H9 (cell line): ENCODE measurements around the gene ITGB2. TPM values are rescaled to one million over a fixed set of nuclear protein-coding genes. Genes with fewer than 3 reads are reported as not detected.

Experiments
- DNase-seq: peaks from one replicate; pipeline ENCODE4 v3.0.0-alpha.2; 2017
- H2AFZ ChIP-seq: one replicate; pipeline ENCODE4 v1.6.1; 2013; ENCODE audit warnings: mild to moderate bottlenecking, low read length, control low read depth, moderate library complexity
- H2AK5ac ChIP-seq: 2 replicates; pipeline ENCODE4 v1.6.1; 2013; ENCODE audit warnings: low read length, control low read depth, mixed read lengths; ENCODE audit not compliant: insufficient read length
- H2BK120ac ChIP-seq: one replicate; pipeline ENCODE4 v1.6.1; 2013; ENCODE audit warnings: low read depth, mild to moderate bottlenecking, low read length, control low read depth, inconsistent platforms; ENCODE audit not compliant: poor library complexity, severe bottlenecking
- H2BK12ac ChIP-seq: 2 replicates; pipeline ENCODE4 v1.6.1; 2013; ENCODE audit warnings: low read length, control low read depth, mixed read lengths, low read depth; ENCODE audit not compliant: insufficient read length
- H2BK15ac ChIP-seq: 2 replicates; pipeline ENCODE4 v1.6.1; 2013; ENCODE audit warnings: low read depth, low read length, control low read depth
- H2BK20ac ChIP-seq: one replicate; pipeline ENCODE4 v1.6.1; 2013; ENCODE audit warnings: low read depth, mild to moderate bottlenecking, low read length, control low read depth, inconsistent platforms; ENCODE audit not compliant: poor library complexity, severe bottlenecking
- H2BK5ac ChIP-seq: 2 replicates; pipeline ENCODE4 v1.6.1; 2013; ENCODE audit warnings: low read length, control low read depth, mixed read lengths; ENCODE audit not compliant: insufficient read length
- H3K14ac ChIP-seq: 2 replicates; pipeline ENCODE4 v1.6.1; 2013; ENCODE audit warnings: low read length, control low read depth; ENCODE audit not compliant: insufficient read depth
- H3K18ac ChIP-seq: 2 replicates; pipeline ENCODE4 v1.6.1; 2013; ENCODE audit warnings: low read depth, mild to moderate bottlenecking, mixed read lengths, low read length, control low read depth; ENCODE audit not compliant: insufficient read length
- H3K23ac ChIP-seq: 2 replicates; pipeline ENCODE4 v1.6.1; 2013; ENCODE audit warnings: low read length, control low read depth, mixed read lengths, low read depth; ENCODE audit not compliant: insufficient read length
- H3K23me2 ChIP-seq: 2 replicates; pipeline ENCODE4 v1.6.1; 2013; ENCODE audit warnings: low read depth, mild to moderate bottlenecking, mixed read lengths, low read length, control low read depth; ENCODE audit not compliant: insufficient read length, poor library complexity, severe bottlenecking
- H3K27ac ChIP-seq: 2 replicates; pipeline ENCODE4 v1.5.1; 2013; ENCODE audit warnings: low read length, control low read depth, mixed read lengths, low read depth; ENCODE audit not compliant: insufficient read length
- H3K27me3 ChIP-seq: 2 replicates; pipeline ENCODE4 v1.6.1; 2013; ENCODE audit warnings: low read length, control low read depth, inconsistent platforms; ENCODE audit not compliant: insufficient read depth
- H3K4ac ChIP-seq: 2 replicates; pipeline ENCODE4 v1.6.1; 2013; ENCODE audit warnings: low read depth, mild to moderate bottlenecking, control low read depth, inconsistent platforms, low read length, moderate library complexity
- H3K4me1 ChIP-seq: 2 replicates; pipeline ENCODE4 v1.6.1; 2013; ENCODE audit warnings: low read length, control low read depth, inconsistent platforms; ENCODE audit not compliant: insufficient read depth
- H3K4me2 ChIP-seq: 2 replicates; pipeline ENCODE4 v1.6.1; 2013; ENCODE audit warnings: low read length, control low read depth, mixed read lengths; ENCODE audit not compliant: insufficient read length, insufficient read depth
- H3K56ac ChIP-seq: 2 replicates; pipeline ENCODE4 v1.6.1; 2013; ENCODE audit warnings: low read depth, mild to moderate bottlenecking, mixed read lengths, low read length, control low read depth; ENCODE audit not compliant: insufficient read length
- H3K79me1 ChIP-seq: 2 replicates; pipeline ENCODE4 v1.6.1; 2013; ENCODE audit warnings: low read depth, mild to moderate bottlenecking, moderate library complexity, low read length, control low read depth, inconsistent platforms; ENCODE audit not compliant: insufficient read depth, poor library complexity, severe bottlenecking
- H3K79me2 ChIP-seq: 2 replicates; pipeline ENCODE4 v1.6.1; 2013; ENCODE audit warnings: low read length, control low read depth, inconsistent platforms; ENCODE audit not compliant: insufficient read depth
- H3K9ac ChIP-seq: 2 replicates; pipeline ENCODE4 v1.6.1; 2013; ENCODE audit warnings: low read length, control low read depth, mixed read lengths; ENCODE audit not compliant: insufficient read length; ENCODE audit errors: extremely low read depth
- H3K9me3 ChIP-seq: one replicate; pipeline ENCODE4 v1.6.1; 2013; ENCODE audit warnings: low read depth, low read length, inconsistent platforms; ENCODE audit not compliant: control insufficient read depth
- H3T11ph ChIP-seq: one replicate; pipeline ENCODE4 v1.6.1; 2013; ENCODE audit warnings: mild to moderate bottlenecking, low read length, control low read depth, inconsistent platforms
- H4K20me1 ChIP-seq: one replicate; pipeline ENCODE4 v1.6.1; 2013; ENCODE audit not compliant: control insufficient read depth, insufficient read length, insufficient read depth
- H4K5ac ChIP-seq: 2 replicates; pipeline ENCODE4 v1.6.1; 2013; ENCODE audit warnings: low read depth, mild to moderate bottlenecking, mixed read lengths, low read length, control low read depth; ENCODE audit not compliant: insufficient read length
- H4K8ac ChIP-seq: replicated peaks from 2 replicates; pipeline ENCODE4 v1.6.1; 2013; ENCODE audit warnings: low read length, control low read depth, mixed read lengths, low read depth; ENCODE audit not compliant: insufficient read length
- H4K91ac ChIP-seq: 2 replicates; pipeline ENCODE4 v1.6.1; 2013; ENCODE audit warnings: low read depth, mild to moderate bottlenecking, moderate library complexity, mixed read lengths, low read length, control low read depth; ENCODE audit not compliant: insufficient read length
- H3K27ac Mint-ChIP-seq, 3 experiments: 2 replicates in 2 of 3; 3 replicates in 1 of 3; pipeline ENCODE4 v1.8.0; 2020 to 2021; ENCODE audit warnings: mixed read lengths in 3 of 3, mild to moderate bottlenecking in 1 of 3, moderate library complexity in 1 of 3
- H3K27me3 Mint-ChIP-seq: 2 replicates; pipeline ENCODE4 v1.8.0; 2021; ENCODE audit warnings: low read depth, mild to moderate bottlenecking, moderate library complexity, mixed read lengths
- H3K36me3 Mint-ChIP-seq, 3 experiments: 2 replicates in 2 of 3; 3 replicates in 1 of 3; pipeline ENCODE4 v1.8.0; 2020 to 2021; ENCODE audit warnings: low read depth in 3 of 3, mixed read lengths in 3 of 3; ENCODE audit not compliant: insufficient read depth in 1 of 3
- H3K4me1 Mint-ChIP-seq, 2 experiments: 2 replicates each; pipeline ENCODE4 v1.8.0; 2020; ENCODE audit warnings: mixed read lengths in 2 of 2
- H3K4me3 Mint-ChIP-seq, 2 experiments: 2 replicates in 1 of 2; 3 replicates in 1 of 2; pipeline ENCODE4 v1.8.0; 2020 to 2021; ENCODE audit warnings: mild to moderate bottlenecking in 2 of 2, mixed read lengths in 2 of 2, moderate library complexity in 1 of 2
- H3K9me3 Mint-ChIP-seq, 2 experiments: 2 replicates in 1 of 2; 3 replicates in 1 of 2; pipeline ENCODE4 v1.8.0; 2020; ENCODE audit warnings: mild to moderate bottlenecking in 2 of 2, mixed read lengths in 2 of 2, moderate library complexity in 1 of 2
- CTCF ChIP-seq: fragments of 200-600 bp; sonication (generic); conservative IDR thresholded peaks from 3 replicates; pipeline ENCODE4 v1.8.0; 2021; ENCODE audit warnings: antibody characterized with exemption, mild to moderate bottlenecking
- WGBS: extraction: QIAGEN DNeasy Blood & Tissue Kit; methylation state at CpG from one replicate; pipeline ENCODE4 v1.1.7; 2013; ENCODE audit warnings: missing lambda C conversion rate, low lambda C conversion rate, mixed read lengths; ENCODE audit not compliant: insufficient read length; ENCODE audit errors: extremely low coverage; 5-methylcytosine and 5-hydroxymethylcytosine counted together
- total RNA-seq: library from RNA; stranded (reverse); gene quantifications from 2 replicates; pipeline ENCODE4 v1.2.1, GENCODE V29; 2021

The ITGB2 gene
- total RNA-seq, 1 experiment from 2014 or later: 1.1 TPM

DNA sequence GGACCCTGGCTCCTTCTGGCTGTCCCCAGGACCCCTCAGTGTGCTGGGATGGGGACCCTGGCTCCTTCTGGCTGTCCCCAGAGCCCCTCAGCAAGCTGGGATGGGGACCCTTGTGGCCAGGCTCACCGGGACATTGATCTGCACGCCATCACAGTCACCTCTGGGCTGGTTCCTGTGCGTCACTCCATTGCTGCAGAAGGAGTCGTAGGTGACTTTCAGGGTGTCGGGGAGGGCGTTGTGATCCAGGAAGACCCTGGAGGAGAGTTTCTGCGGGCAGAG is 27.5 kb downstream of the ITGB2 start:
- H3K27ac Mint-ChIP-seq: no peak overlapping the region; a peak in 1 of 7 replicates
- H3K23ac ChIP-seq: no peak overlapping the region
- H3K4me2 ChIP-seq: no peak overlapping the region
- peaks cover 5 to 12% of the 10 kb centered on the region in 2 experiments for H3K4me1 Mint-ChIP-seq
- H3K9me3 Mint-ChIP-seq: no peaks in the 10 kb centered on the region; a peak in 1 of 5 replicates
- H3K18ac ChIP-seq: no peak overlapping the region
- no peaks in the 10 kb centered on the region for H3K27me3 ChIP-seq
- H2BK120ac ChIP-seq: no peak overlapping the region
- H2BK20ac ChIP-seq: no peak overlapping the region
- no peak overlapping the region for H4K8ac ChIP-seq
- no peaks in the 10 kb centered on the region for H3K36me3 Mint-ChIP-seq
- H3K9ac ChIP-seq: no peak overlapping the region
- H3K56ac ChIP-seq: no peak overlapping the region
- no peaks in the 10 kb centered on the region; the same call in 1 of the 2 replicates for H3K4me1 ChIP-seq
- no peaks in the 10 kb centered on the region for H3K23me2 ChIP-seq
- no peak overlapping the region for H4K5ac ChIP-seq
- whole genome bisulfite sequencing: no CpG with 5 or more reads among the region's 7 CpGs
- peaks cover 10% of the 10 kb centered on the region for H3K27me3 Mint-ChIP-seq
- H3K4me3 Mint-ChIP-seq: no peak overlapping the region
- TF ChIP-seq CTCF: no peak
- no peak overlapping the region for H2AK5ac ChIP-seq
- H2BK12ac ChIP-seq: no peak overlapping the region
- DNase-seq: no peak
- H3K27ac ChIP-seq: no peak overlapping the region
- no peaks in the 10 kb centered on the region for H4K20me1 ChIP-seq
- no peaks in the 10 kb centered on the region for H3K79me1 ChIP-seq
- no peak overlapping the region for H2BK15ac ChIP-seq
- H2BK5ac ChIP-seq: no peak overlapping the region
- H3K14ac ChIP-seq: no peak overlapping the region
- H2AFZ ChIP-seq: no peak overlapping the region
- no peaks in the 10 kb centered on the region for H3K79me2 ChIP-seq
- no peak overlapping the region for H4K91ac ChIP-seq
- no peaks in the 10 kb centered on the region for H3K9me3 ChIP-seq
- no peak overlapping the region for H3T11ph ChIP-seq
- no peak overlapping the region for H3K4ac ChIP-seq
